DMS79 (cell line): ENCODE results near the gene AKAP13.

Source experiments
- DNase-seq: peaks from one replicate; lab custom pipeline; 2025; lab: John Stamatoyannopoulos, UW

Gene AKAP13

GRCh38 chr15:85704720-85705429, 324.5 kb downstream of the AKAP13 start:
- DNase-seq = no peak

GRCh38 chr15:85706779-85707518, 326.5 kb downstream of the AKAP13 start:
- no peak for DNase-seq

GRCh38 chr15:85707519-85708338, 327.3 kb downstream of the AKAP13 start:
- DNase-seq = no peak

- no peak for DNase-seq
Observed at GRCh38 chr15:85708402-85708941, 328.1 kb downstream of the AKAP13 start.

GRCh38 chr15:85709250-85709649, 328.8 kb downstream of the AKAP13 start:
- DNase-seq = no peak

GRCh38 chr15:85710340-85710842, 330.0 kb downstream of the AKAP13 start:
- DNase-seq = no peak

GRCh38 chr15:85711580-85712192, 331.3 kb downstream of the AKAP13 start:
- no peak for DNase-seq

GRCh38 chr15:85716261-85716660, 335.9 kb downstream of the AKAP13 start:
- no peak for DNase-seq

- no peak for DNase-seq
Observed at GRCh38 chr15:85717212-85717611, 336.8 kb downstream of the AKAP13 start.

GRCh38 chr15:85718271-85718971, 338.0 kb downstream of the AKAP13 start:
- DNase-seq = peak; percentile 45

- DNase-seq = peak; percentile 31
Observed at GRCh38 chr15:85718981-85719380, 338.6 kb downstream of the AKAP13 start.

GRCh38 chr15:85722374-85723152, 342.2 kb downstream of the AKAP13 start:
- no peak for DNase-seq

GRCh38 chr15:85723960-85724945, 343.9 kb downstream of the AKAP13 start:
- DNase-seq = no peak

- no peak for DNase-seq
Observed at GRCh38 chr15:85725019-85725418, 344.6 kb downstream of the AKAP13 start.

GRCh38 chr15:85725564-85725963, 345.2 kb downstream of the AKAP13 start:
- no peak for DNase-seq

- no peak for DNase-seq
Observed at GRCh38 chr15:85726454-85726853, 346.1 kb downstream of the AKAP13 start.

- DNase-seq = no peak
Observed at GRCh38 chr15:85727068-85727467, 346.7 kb downstream of the AKAP13 start.

GRCh38 chr15:85730001-85730820, 349.8 kb downstream of the AKAP13 start:
- DNase-seq = peak; percentile 1
